EH (cell line): ENCODE measurements around the gene BAX.
A peak's percentile ranks its signal among the peaks of the same experiment; 100 is the strongest.

Experiments
- DNase-seq: peaks from one replicate; pipeline ENCODE4 v3.0.0-alpha.2; 2015; ENCODE audit warnings: low read depth

Gene BAX

GRCh38 chr19:48962029-48962848, 7.6 kb downstream of the BAX start:
- peak; percentile 54 for DNase-seq

GRCh38 chr19:48962849-48963165, 8.1 kb downstream of the BAX start:
- DNase-seq, result no peak

- peak; percentile 79 for DNase-seq
Observed at GRCh38 chr19:48963371-48964204, 8.9 kb downstream of the BAX start.

GRCh38 chr19:48964205-48965039, 9.7 kb downstream of the BAX start:
- peak; percentile 77 for DNase-seq

- peak; percentile 97 for DNase-seq
Observed at GRCh38 chr19:48965040-48965805, 10.5 kb downstream of the BAX start, which contains the start of gene FTL. TSS of gene FTL (plus strand) at chr19:48965309. CDS start at chr19:48965508, 199 bp downstream.

- peak; percentile 83 for DNase-seq
Observed at GRCh38 chr19:48965806-48966540, 11.3 kb downstream of the BAX start.

- no peak for DNase-seq
Observed at GRCh38 chr19:48966541-48967345, 12.1 kb downstream of the BAX start.

- DNase-seq, result peak; percentile 68
Observed at GRCh38 chr19:48967346-48968178, 12.9 kb downstream of the BAX start.

- DNase-seq, result peak; percentile 57
Observed at GRCh38 chr19:48968179-48968661, 13.5 kb downstream of the BAX start.

GRCh38 chr19:48968813-48969218, 14.1 kb downstream of the BAX start:
- no peak for DNase-seq

GRCh38 chr19:48969276-48970138, 14.8 kb downstream of the BAX start:
- DNase-seq, result peak; percentile 46

GRCh38 chr19:48970139-48970766, 15.6 kb downstream of the BAX start:
- no peak for DNase-seq

GRCh38 chr19:48970923-48971395, 16.3 kb downstream of the BAX start:
- peak; percentile 76 for DNase-seq

GRCh38 chr19:48975947-48976847, 21.5 kb downstream of the BAX start:
- DNase-seq, result peak; percentile 42

GRCh38 chr19:48977061-48977460, 22.4 kb downstream of the BAX start:
- no peak for DNase-seq

- DNase-seq, result no peak
Observed at GRCh38 chr19:48982280-48982679, 27.6 kb downstream of the BAX start.
